22Rv1 (cell line): ENCODE measurements around the gene NAA40.

Experiments
- H3K27ac ChIP-seq: fragments of 450-650 bp; 2 replicates; pipeline ENCODE4 v1.5.1; 2017
- ZFX ChIP-seq: fragments of 450-650 bp; IDR thresholded peaks from 2 replicates; pipeline ENCODE4 v1.6.1; 2017; ENCODE audit warnings: antibody characterized with exemption, borderline replicate concordance
- TF ChIP-seq, protein P1 (sequence below): fragments of 450-650 bp; IDR thresholded peaks from 2 replicates; pipeline ENCODE4 v1.5.1; 2017; ENCODE audit warnings: mild to moderate bottlenecking

NAA40 gene

DNA sequence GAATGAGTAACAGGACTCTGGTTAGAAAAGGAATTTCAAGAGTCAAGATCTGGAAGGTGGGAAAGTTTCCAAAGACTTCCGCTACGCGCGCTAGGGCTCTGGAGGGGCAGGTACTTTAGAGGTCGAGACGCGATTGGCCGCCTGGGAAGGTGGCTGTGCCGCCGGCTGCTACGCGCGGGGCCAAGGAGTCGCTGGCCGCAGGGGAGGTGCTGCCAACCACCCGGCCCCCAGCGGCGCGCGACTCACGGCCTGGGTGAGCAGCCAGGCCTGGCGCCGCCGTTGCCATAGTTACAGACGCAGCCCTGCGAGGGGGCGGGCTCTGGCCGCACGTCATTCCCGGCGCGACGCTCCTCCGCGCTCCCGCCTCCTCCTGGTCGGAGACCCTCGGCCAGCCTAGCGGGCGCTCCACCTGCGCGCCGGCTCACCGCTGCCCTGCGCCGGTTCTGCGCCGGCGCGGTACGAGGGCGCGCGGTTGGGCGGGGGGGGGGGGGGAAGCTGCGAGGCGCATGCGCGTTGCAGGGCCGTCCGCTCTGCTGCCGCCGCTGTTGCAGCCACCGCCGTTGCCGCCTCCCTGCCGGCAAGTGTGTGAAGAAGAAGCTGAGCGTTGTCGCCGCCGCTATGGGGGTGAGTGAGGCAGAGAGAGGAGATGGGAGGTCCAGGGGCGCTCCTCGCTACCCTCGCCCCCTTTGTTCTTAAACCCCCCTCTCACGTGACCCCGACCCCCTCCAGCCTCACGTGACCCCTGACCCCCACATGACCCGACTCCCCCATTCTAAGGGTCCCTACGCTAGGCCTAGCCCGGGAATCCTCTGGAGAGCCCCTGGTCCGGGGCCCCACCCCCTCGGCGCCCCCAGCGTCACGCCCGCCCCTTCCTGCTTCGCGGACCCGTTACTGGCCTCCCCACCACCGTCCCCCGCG, at the start of gene NAA40:
TSS of gene NAA40 (plus strand) at position 524 of the 918 bp plus-strand sequence. CDS start at position 619, 95 bp downstream.
- no peak for TF ChIP-seq ZFX
- TF ChIP-seq, protein P1, sequence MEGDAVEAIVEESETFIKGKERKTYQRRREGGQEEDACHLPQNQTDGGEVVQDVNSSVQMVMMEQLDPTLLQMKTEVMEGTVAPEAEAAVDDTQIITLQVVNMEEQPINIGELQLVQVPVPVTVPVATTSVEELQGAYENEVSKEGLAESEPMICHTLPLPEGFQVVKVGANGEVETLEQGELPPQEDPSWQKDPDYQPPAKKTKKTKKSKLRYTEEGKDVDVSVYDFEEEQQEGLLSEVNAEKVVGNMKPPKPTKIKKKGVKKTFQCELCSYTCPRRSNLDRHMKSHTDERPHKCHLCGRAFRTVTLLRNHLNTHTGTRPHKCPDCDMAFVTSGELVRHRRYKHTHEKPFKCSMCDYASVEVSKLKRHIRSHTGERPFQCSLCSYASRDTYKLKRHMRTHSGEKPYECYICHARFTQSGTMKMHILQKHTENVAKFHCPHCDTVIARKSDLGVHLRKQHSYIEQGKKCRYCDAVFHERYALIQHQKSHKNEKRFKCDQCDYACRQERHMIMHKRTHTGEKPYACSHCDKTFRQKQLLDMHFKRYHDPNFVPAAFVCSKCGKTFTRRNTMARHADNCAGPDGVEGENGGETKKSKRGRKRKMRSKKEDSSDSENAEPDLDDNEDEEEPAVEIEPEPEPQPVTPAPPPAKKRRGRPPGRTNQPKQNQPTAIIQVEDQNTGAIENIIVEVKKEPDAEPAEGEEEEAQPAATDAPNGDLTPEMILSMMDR, result no peak
- peak within 1 kb of the TSS; percentile 91 for H3K27ac ChIP-seq

DNA sequence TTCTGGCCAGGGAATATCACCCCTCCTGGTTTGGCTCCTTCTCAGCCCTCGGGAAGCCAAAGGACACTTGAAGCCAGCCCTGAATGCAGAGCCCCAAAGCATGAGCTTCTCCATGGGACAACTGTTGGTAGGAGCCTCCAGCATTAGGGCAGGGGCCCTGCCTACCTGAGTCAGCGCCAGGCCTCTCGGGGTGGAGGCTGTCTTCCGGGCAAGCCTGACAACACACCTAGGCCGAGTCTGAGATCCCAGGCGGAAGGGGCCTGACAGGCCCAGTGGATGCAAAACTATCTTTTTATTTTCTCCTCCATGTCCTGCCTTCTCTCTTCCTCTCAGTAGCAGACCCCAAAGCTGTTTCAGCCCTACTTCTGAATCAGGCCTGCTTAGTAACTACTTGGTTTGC, 49.5 kb upstream of the NAA40 start:
- no peak for TF ChIP-seq ZFX
- TF ChIP-seq, protein P1, result no peak
- peak overlapping the region; percentile 82 for H3K27ac ChIP-seq

DNA sequence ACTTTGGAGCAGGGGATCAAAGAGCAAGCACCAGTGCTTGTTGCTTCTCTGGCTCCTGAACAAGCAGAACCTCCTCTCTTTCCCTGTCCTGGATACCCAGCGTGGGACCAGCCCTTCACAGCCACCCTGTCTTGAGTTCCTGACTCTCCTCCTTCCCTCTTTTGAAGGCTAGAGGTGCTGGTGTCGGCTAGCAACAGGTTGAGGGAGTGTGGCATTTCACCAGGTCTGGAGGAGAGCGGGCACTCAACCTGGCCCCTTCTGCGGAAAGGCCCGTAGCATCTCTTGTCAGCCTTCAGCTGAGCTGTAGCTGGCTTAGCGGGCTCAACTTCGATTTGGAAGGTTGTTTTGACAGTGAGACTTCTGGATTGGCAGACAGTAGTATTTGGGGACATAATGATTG, 48.4 kb upstream of the NAA40 start:
- peak overlapping the region; percentile 82; the same call in 1 of the 2 replicates for H3K27ac ChIP-seq
- TF ChIP-seq, protein P1, result no peak
- no peak for TF ChIP-seq ZFX

DNA sequence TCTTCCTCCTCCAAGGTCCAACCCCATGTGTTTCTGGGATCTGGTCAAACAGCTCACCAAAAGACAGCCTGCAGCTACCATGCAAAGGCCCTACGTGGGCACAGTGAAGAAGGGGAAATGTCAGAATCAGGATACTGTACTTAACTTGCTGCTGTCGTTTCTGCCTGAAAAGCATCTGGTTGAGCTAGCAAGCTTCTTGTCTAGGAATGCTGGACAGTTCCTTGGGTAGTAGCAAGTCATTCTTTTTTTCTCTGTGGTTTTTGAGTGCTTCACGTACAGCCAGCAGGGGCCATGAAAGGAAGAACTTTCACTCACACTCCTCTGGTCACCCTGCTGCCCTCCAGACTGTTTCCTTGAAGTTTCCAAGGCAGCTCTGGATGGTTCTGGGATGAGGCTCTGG, 46.6 kb upstream of the NAA40 start:
- TF ChIP-seq ZFX, result no peak
- TF ChIP-seq, protein P1, result no peak
- H3K27ac ChIP-seq, result no peak overlapping the region

DNA sequence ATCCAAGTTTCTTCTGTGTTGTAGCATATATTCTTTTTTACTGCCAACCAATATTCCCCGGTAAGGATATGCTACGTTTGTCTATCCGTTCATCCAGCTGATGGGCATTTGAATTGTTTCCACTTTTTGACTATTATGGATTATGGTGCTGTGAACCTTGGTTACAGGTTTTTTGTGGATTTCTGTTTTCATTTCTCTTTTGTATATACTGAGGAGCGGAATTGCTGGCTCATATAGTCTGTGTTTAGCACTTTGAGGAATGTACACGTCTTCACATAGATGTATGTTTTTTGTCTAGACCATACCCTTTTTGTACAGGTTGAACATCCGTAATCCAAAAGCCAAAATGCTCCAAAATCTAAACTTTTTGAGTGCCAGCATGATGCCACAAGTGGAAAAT, 45.4 kb upstream of the NAA40 start:
- TF ChIP-seq, protein P1, result no peak
- no peak for TF ChIP-seq ZFX

DNA sequence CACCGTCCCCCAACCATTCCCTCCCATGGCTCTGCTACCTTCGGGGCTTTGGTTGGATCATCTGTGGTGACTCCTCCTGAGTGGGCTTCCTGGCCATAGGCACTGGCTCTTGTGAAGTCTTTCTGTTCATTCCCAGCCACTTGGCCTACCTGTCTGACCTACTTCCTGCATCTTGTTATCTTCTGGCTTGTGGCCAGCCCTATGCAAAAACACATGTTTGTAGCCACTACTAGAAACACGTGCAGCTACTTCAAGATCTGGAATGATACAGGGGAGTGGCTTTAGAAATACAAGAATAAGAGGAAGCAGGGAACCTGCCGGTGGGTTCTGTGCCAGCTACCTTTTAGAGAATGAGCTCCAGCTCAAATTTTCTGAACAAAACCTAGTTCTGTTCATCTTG, 42.7 kb upstream of the NAA40 start:
- TF ChIP-seq ZFX, result no peak
- TF ChIP-seq, protein P1, result no peak
- H3K27ac ChIP-seq, result no peak overlapping the region

More for the DNA sequence above, 45.4 kb upstream of the NAA40 start:
- H3K27ac ChIP-seq, result no peak overlapping the region
